Activated CD8-positive, alpha-beta T cell treated with anti-CD3 and anti-CD28 coated beads for 36 hours (primary cell): ENCODE measurements around the gene NEDD4. TPM values are rescaled to one million over a fixed set of nuclear protein-coding genes. Genes with fewer than 3 reads are reported as not detected.
A peak's percentile ranks its signal among the peaks of the same experiment; 100 is the strongest.

Source experiments
- ATAC-seq: fragments of 200-7000 bp; cut with Tn5 transposase; one replicate; pipeline ENCODE4 v1.10.0; 2021; ENCODE audit warnings: mild to moderate bottlenecking, moderate library complexity
- CTCF ChIA-PET: fragments of 350-600 bp; sonication (Branson Sonifier 250); formaldehyde crosslinking; loops from one replicate; lab custom pipeline; 2021; ENCODE audit warnings: antibody characterized with exemption; lab: Charles Lee
- POLR2A ChIA-PET: fragments of 350-600 bp; sonication (Branson Sonifier 250); formaldehyde crosslinking; loops from one replicate; lab custom pipeline; 2021; ENCODE audit warnings: antibody characterized with exemption; lab: Charles Lee
- DNase-seq: peaks from one replicate; pipeline ENCODE4 v3.0.0-alpha.2; 2020
- H3K27ac Mint-ChIP-seq: one replicate; pipeline ENCODE4 v1.8.0; 2021; ENCODE audit warnings: mild to moderate bottlenecking, mixed read lengths
- H3K27me3 Mint-ChIP-seq: one replicate; pipeline ENCODE4 v1.8.0; 2021; ENCODE audit warnings: mixed read lengths
- H3K36me3 Mint-ChIP-seq: one replicate; pipeline ENCODE4 v1.8.0; 2021; ENCODE audit warnings: low read depth, mixed read lengths
- H3K4me1 Mint-ChIP-seq: one replicate; pipeline ENCODE4 v1.8.0; 2021; ENCODE audit warnings: low read depth, mixed read lengths
- H3K4me3 Mint-ChIP-seq: one replicate; pipeline ENCODE4 v1.8.0; 2021; ENCODE audit warnings: mild to moderate bottlenecking, moderate library complexity, mixed read lengths
- H3K9me3 Mint-ChIP-seq: one replicate; pipeline ENCODE4 v1.8.0; 2021; ENCODE audit warnings: mixed read lengths
- CTCF ChIP-seq: fragments of 200-600 bp; IDR thresholded peaks from one replicate; pipeline ENCODE4 v1.8.0; 2022; ENCODE audit warnings: antibody characterized with exemption, mild to moderate bottlenecking
- intact Hi-C: fragments of 100-400 bp; cut with micrococcal nuclease; formaldehyde crosslinking; loops from one replicate; pipeline ENCODE4 v1.10.0; 2022
- total RNA-seq, 2 experiments: library from RNA; stranded (reverse); gene quantifications; one replicate each; pipeline ENCODE4 v1.2.3, GENCODE V29; 2021

NEDD4 gene
- total RNA-seq, 2 experiments from 2014 or later: 10.4 to 11.8 TPM

DNA sequence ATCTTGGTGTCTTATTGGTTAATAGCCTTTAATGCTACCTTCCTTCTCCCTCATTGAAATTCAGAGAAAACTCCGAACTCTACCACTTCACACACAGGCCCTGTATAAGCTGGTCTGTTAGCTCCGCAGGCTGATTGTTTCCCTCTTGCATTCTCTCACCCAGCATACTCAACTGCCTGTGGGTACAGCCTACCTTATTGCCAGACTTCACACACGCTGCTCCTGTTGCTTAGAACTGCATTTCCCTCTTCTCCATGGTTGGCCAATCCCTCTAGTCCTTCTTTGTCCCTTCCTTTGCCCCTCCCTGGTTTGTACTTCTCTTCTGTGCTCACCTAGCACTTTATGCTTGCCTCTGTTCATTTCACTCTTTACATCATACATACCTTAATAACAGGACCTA lies 157.5 kb downstream of the NEDD4 start:
- POLR2A ChIA-PET: no interaction called here
- CTCF ChIA-PET: no interaction called here
- intact Hi-C loops: no loop called here
- no peak for TF ChIP-seq CTCF
- Mint-ChIP-seq H3K9me3 (no peaks in the 10 kb centered on the region), H3K4me3 (no peak overlapping the region), H3K4me1 (no peaks in the 10 kb centered on the region), H3K27ac (no peak overlapping the region), H3K36me3 (no peaks in the 10 kb centered on the region), H3K27me3 (no peaks in the 10 kb centered on the region)
- no peak for ATAC-seq
- DNase-seq: no peak

- no peaks in the 10 kb centered on the region for H3K27me3 Mint-ChIP-seq
- intact Hi-C loops: no loop called here
- CTCF ChIA-PET: interaction anchor here (0.7 kb wide), 1 partner anchor 9 kb away, joined by 3 read pairs; no protein-coding TSS in a partner anchor
Measured at GRCh38 chr15:55834331-55834730, 159.1 kb downstream of the NEDD4 start.

DNA sequence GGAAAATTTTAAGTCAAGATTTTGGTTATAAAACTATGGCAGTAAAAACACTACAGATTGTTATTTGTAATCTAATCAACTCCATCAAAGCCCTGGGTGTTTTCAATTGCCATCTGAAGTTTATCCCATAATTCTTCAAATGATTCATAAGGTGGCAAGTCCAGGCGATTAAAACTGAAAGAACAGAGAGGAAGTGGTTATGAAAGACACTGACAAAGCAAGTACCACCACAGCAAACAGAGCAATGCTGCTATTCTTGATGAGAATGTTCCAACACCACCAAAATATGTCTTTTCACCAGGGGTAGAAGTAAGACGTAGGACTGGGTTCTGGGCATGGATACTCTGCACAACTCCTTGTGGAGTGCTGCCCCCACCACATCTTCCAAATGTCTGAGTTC lies 163.6 kb downstream of the NEDD4 start:
- CTCF ChIA-PET: no interaction called here
- intact Hi-C loops: no loop called here
- no peaks in the 10 kb centered on the region for H3K27me3 Mint-ChIP-seq
- peak; percentile 87 for ATAC-seq
- H3K27ac Mint-ChIP-seq: peak overlapping the region; percentile 41
- no peak for TF ChIP-seq CTCF
- no peak overlapping the region for H3K4me3 Mint-ChIP-seq
- peaks cover 16% of the 10 kb centered on the region for H3K4me1 Mint-ChIP-seq
- H3K9me3 Mint-ChIP-seq: no peaks in the 10 kb centered on the region
- POLR2A ChIA-PET: no interaction called here
- H3K36me3 Mint-ChIP-seq: no peaks in the 10 kb centered on the region
- DNase-seq: peak; percentile 4

More at GRCh38 chr15:55834331-55834730, 159.1 kb downstream of the NEDD4 start:
- POLR2A ChIA-PET: no interaction called here
- Mint-ChIP-seq H3K4me3 (no peak overlapping the region), H3K36me3 (no peaks in the 10 kb centered on the region), H3K9me3 (no peaks in the 10 kb centered on the region), H3K4me1 (peaks cover 12% of the 10 kb centered on the region), H3K27ac (no peak overlapping the region)
- DNase-seq (no peak), ATAC-seq (no peak)
- TF ChIP-seq CTCF: no peak

DNA sequence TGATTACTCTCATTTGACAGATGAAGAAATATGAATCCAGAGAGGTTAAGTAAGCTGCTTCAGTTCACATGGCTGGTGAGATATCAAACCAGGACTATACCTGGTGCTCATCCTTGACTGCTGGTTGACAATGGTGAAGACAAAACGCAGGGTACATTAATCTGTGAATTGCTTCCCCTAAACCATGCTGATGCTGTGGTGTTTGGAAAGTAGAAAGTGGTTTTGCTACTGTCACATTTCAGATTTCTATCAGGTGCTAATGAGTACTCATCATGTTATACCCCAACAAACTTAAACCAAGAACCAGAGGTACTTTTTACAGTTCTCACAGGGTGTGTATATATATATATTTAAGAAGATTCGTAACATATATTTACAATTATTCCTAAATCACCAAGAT lies 165.5 kb downstream of the NEDD4 start:
- peaks cover 16% of the 10 kb centered on the region for H3K4me1 Mint-ChIP-seq
- ATAC-seq: no peak
- intact Hi-C loops: no loop called here
- no peak for TF ChIP-seq CTCF
- no peak overlapping the region for H3K4me3 Mint-ChIP-seq
- H3K27me3 Mint-ChIP-seq: no peaks in the 10 kb centered on the region
- POLR2A ChIA-PET: no interaction called here
- no peak for DNase-seq
- CTCF ChIA-PET: interaction anchor here (1.0 kb wide), 1 partner anchor 302 kb away, joined by 3 read pairs; no protein-coding TSS in a partner anchor
- H3K36me3 Mint-ChIP-seq: no peaks in the 10 kb centered on the region
- H3K9me3 Mint-ChIP-seq: no peaks in the 10 kb centered on the region
- H3K27ac Mint-ChIP-seq: no peak overlapping the region

DNA sequence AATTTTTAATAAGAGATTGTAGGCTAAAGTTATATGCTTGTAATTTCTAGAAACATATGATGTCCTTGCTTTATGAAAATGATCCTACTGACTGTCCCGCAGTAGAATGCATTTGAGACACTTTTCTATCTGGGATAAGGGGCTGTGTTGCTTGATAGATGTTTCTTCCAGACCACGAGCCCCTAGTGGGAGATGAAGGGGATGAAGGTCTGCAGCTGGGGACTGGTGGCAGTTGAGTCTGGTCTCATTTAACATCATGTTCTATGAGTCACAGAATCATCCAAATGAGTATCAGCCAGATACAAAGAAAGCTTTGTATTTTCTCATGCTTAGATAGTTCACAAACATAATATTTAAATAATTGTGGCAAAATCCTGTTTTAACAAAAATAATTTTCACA lies 166.2 kb downstream of the NEDD4 start:
- H3K27me3 Mint-ChIP-seq: peaks cover under 1% of the 10 kb centered on the region
- no peak overlapping the region for H3K27ac Mint-ChIP-seq
- ChIA-PET CTCF (no interaction called here), POLR2A (no interaction called here)
- no peak for ATAC-seq
- peak; percentile 4 for DNase-seq
- H3K9me3 Mint-ChIP-seq: no peaks in the 10 kb centered on the region
- intact Hi-C loops: no loop called here
- H3K4me3 Mint-ChIP-seq: no peak overlapping the region
- peaks cover 16% of the 10 kb centered on the region for H3K4me1 Mint-ChIP-seq
- TF ChIP-seq CTCF: no peak
- no peaks in the 10 kb centered on the region for H3K36me3 Mint-ChIP-seq
